HG03196 (cell line): ENCODE data around the gene FMC1.
"Not testable (repeated sequence)": the region's sequence is repeated elsewhere in the genome, so short reads cannot be mapped to it uniquely, and the experiment has no call there.

Experiments
- ATAC-seq: cut with Tn5 transposase; IDR thresholded peaks from one replicate; pipeline ENCODE4 v1.9.1; 2021; ENCODE audit not compliant: unreplicated experiment

The FMC1 gene

GRCh38 chr7:139341058-139341775, at the start of gene FMC1:
Gene FMC1 (plus strand): TSS chr7:139341337. CDS start chr7:139341385, 48 bp downstream.
- peak; percentile 57 for ATAC-seq

- ATAC-seq: no peak
Observed at GRCh38 chr7:139292821-139293220, 48.3 kb upstream of the FMC1 start.

- ATAC-seq: no peak
Observed at GRCh38 chr7:139293534-139293933, 47.6 kb upstream of the FMC1 start.

- ATAC-seq: no peak
Observed at GRCh38 chr7:139294241-139294640, 46.9 kb upstream of the FMC1 start.

- no peak for ATAC-seq
Observed at GRCh38 chr7:139294951-139295575, 46.1 kb upstream of the FMC1 start.

GRCh38 chr7:139297795-139298194, 43.3 kb upstream of the FMC1 start:
- no peak for ATAC-seq

GRCh38 chr7:139299296-139299695, 41.8 kb upstream of the FMC1 start:
- ATAC-seq: no peak

GRCh38 chr7:139300390-139300789, 40.7 kb upstream of the FMC1 start:
- no peak for ATAC-seq

- ATAC-seq: no peak
Observed at GRCh38 chr7:139304517-139304916, 36.6 kb upstream of the FMC1 start.

- ATAC-seq: no peak
Observed at GRCh38 chr7:139317939-139318505, 23.1 kb upstream of the FMC1 start.

GRCh38 chr7:139321071-139321745, 19.9 kb upstream of the FMC1 start:
- ATAC-seq: no peak

- not testable (repeated sequence) for ATAC-seq
Observed at GRCh38 chr7:139324709-139325108, 16.4 kb upstream of the FMC1 start.

- ATAC-seq: no peak
Observed at GRCh38 chr7:139328375-139328774, 12.8 kb upstream of the FMC1 start.

GRCh38 chr7:139329119-139329518, 12.0 kb upstream of the FMC1 start:
- ATAC-seq: no peak

GRCh38 chr7:139330333-139331030, 10.7 kb upstream of the FMC1 start:
- ATAC-seq: no peak

- no peak for ATAC-seq
Observed at GRCh38 chr7:139332697-139333359, 8.3 kb upstream of the FMC1 start.

- not testable (repeated sequence) for ATAC-seq
Observed at GRCh38 chr7:139333443-139333842, 7.7 kb upstream of the FMC1 start.

GRCh38 chr7:139334399-139335150, 6.6 kb upstream of the FMC1 start:
- no peak for ATAC-seq

- ATAC-seq: no peak
Observed at GRCh38 chr7:139339025-139339424, 2.1 kb upstream of the FMC1 start.

GRCh38 chr7:139339698-139340036, 1.5 kb upstream of the FMC1 start:
- no peak for ATAC-seq
